ENCODE measurements around the gene CSPG4.

CSPG4 gene

GRCh38 chr15:75725006-75725718 is 12.5 kb upstream of the CSPG4 start:
- Histone ChIP-seq H3K36me3 (ENCODE audit: insufficient read depth) (no peaks in the 10 kb centered on the region), H3K4me3 (IDR thresholded peaks at IDR 0.05; ENCODE audit: insufficient read depth, low read depth, low read length) (no peak overlapping the region), H4K20me1 (ENCODE audit: insufficient read depth) (no peaks in the 10 kb centered on the region), H3K4me1 (ENCODE audit: low read depth, poor library complexity, severe bottlenecking) (peaks cover 14% of the 10 kb centered on the region), H3K9ac (no peak overlapping the region), H3K79me2 (ENCODE audit: insufficient read depth, low read depth) (no peaks in the 10 kb centered on the region), H2AFZ (ENCODE audit: low read depth) (no peak overlapping the region), H3K27ac (no peak overlapping the region), H3K4me2 (no peak overlapping the region), H3K27me3 (ENCODE audit: insufficient read depth, low read depth) (no peaks in the 10 kb centered on the region)
- no peak for TF ChIP-seq CTCF (conservative IDR thresholded peaks at IDR 0.05; ENCODE audit: low read depth, low read length)

- Histone ChIP-seq H3K4me3 (IDR thresholded peaks at IDR 0.05; ENCODE audit: insufficient read depth, low read depth, low read length) (no peak overlapping the region), H3K79me2 (ENCODE audit: insufficient read depth, low read depth) (no peaks in the 10 kb centered on the region), H3K36me3 (ENCODE audit: insufficient read depth) (no peaks in the 10 kb centered on the region), H3K4me2 (no peak overlapping the region), H3K27ac (peak overlapping the region; percentile 43), H3K9ac (peak overlapping the region; percentile 28; the same call in 1 of the 2 replicates), H2AFZ (ENCODE audit: low read depth) (0 out of 2 replicates have a peak overlapping the region, but pooled peaks have one; percentile 16), H4K20me1 (ENCODE audit: insufficient read depth) (no peaks in the 10 kb centered on the region), H3K27me3 (ENCODE audit: insufficient read depth, low read depth) (no peaks in the 10 kb centered on the region), H3K4me1 (ENCODE audit: low read depth, poor library complexity, severe bottlenecking) (peaks cover 14% of the 10 kb centered on the region)
- no peak for TF ChIP-seq CTCF (conservative IDR thresholded peaks at IDR 0.05; ENCODE audit: low read depth, low read length)
Observed at GRCh38 chr15:75723847-75724660, 11.4 kb upstream of the CSPG4 start.

- Histone ChIP-seq H3K27me3 (ENCODE audit: insufficient read depth, low read depth) (no peaks in the 10 kb centered on the region), H3K4me1 (ENCODE audit: low read depth, poor library complexity, severe bottlenecking) (peaks cover 14% of the 10 kb centered on the region), H3K9ac (peak overlapping the region; percentile 28; the same call in 1 of the 2 replicates), H3K27ac (peak overlapping the region; percentile 43), H2AFZ (ENCODE audit: low read depth) (no peak overlapping the region), H3K4me2 (no peak overlapping the region), H4K20me1 (ENCODE audit: insufficient read depth) (no peaks in the 10 kb centered on the region), H3K79me2 (ENCODE audit: insufficient read depth, low read depth) (no peaks in the 10 kb centered on the region), H3K36me3 (ENCODE audit: insufficient read depth) (no peaks in the 10 kb centered on the region), H3K4me3 (IDR thresholded peaks at IDR 0.05; ENCODE audit: insufficient read depth, low read depth, low read length) (no peak overlapping the region)
- no peak for TF ChIP-seq CTCF (conservative IDR thresholded peaks at IDR 0.05; ENCODE audit: low read depth, low read length)
Observed at GRCh38 chr15:75723171-75723846, 10.7 kb upstream of the CSPG4 start.

- Histone ChIP-seq H3K27ac (no peak overlapping the region), H3K79me2 (ENCODE audit: insufficient read depth, low read depth) (no peaks in the 10 kb centered on the region), H3K36me3 (ENCODE audit: insufficient read depth) (no peaks in the 10 kb centered on the region), H3K27me3 (ENCODE audit: insufficient read depth, low read depth) (no peaks in the 10 kb centered on the region), H4K20me1 (ENCODE audit: insufficient read depth) (no peaks in the 10 kb centered on the region), H3K4me1 (ENCODE audit: low read depth, poor library complexity, severe bottlenecking) (peaks cover 14% of the 10 kb centered on the region), H3K4me2 (no peak overlapping the region), H3K4me3 (IDR thresholded peaks at IDR 0.05; ENCODE audit: insufficient read depth, low read depth, low read length) (no peak overlapping the region), H2AFZ (ENCODE audit: low read depth) (no peak overlapping the region), H3K9ac (no peak overlapping the region)
- no peak for TF ChIP-seq CTCF (conservative IDR thresholded peaks at IDR 0.05; ENCODE audit: low read depth, low read length)
Observed at GRCh38 chr15:75721923-75722870, 9.5 kb upstream of the CSPG4 start.

All from KMS-11 (cell line).